Measurements from ENCODE around the gene USH1C.
A peak's percentile ranks its signal among the peaks of the same experiment; 100 is the strongest.

USH1C gene

GRCh38 chr11:17517186-17517585 is 27.0 kb downstream of the USH1C start:
- no peak overlapping the region for H2AFZ ChIP-seq (ENCODE audit: low read length)
- no peak for DNase-seq (ENCODE audit: low spot score)
- H4K8ac ChIP-seq (ENCODE audit: low read depth, low read length), result no peak overlapping the region
- WGBS, 2 donors (ENCODE audit: extremely low coverage in 2 of 2, insufficient read length in 2 of 2, insufficient replicate concordance in 1 of 2), result no CpG with 5 or more reads among the region's 10 CpGs
- no peak overlapping the region for H2AK5ac ChIP-seq (ENCODE audit: low read depth, low read length)
- H3K79me1 ChIP-seq (ENCODE audit: low read depth, low read length), result no peaks in the 10 kb centered on the region
- H3K27ac ChIP-seq (replicated peaks; ENCODE audit: low read length), result no peak overlapping the region
- H3K4me3 ChIP-seq (ENCODE audit: low read length in 2 of 2), result no peak overlapping the region
- peak overlapping the region; percentile 15 for H3K18ac ChIP-seq (ENCODE audit: low read length)
- no peak overlapping the region for H2BK120ac ChIP-seq (ENCODE audit: low read depth, low read length)
- no peak overlapping the region for H3K4ac ChIP-seq (ENCODE audit: low read length)
- H3K4me1 ChIP-seq (ENCODE audit: control insufficient read depth in 2 of 2, insufficient read depth in 1 of 2, low read depth in 1 of 2, low read length in 2 of 2), result no peaks in the 10 kb centered on the region
- no peak overlapping the region for H4K91ac ChIP-seq (ENCODE audit: low read depth, low read length, poor library complexity)
- no peaks in the 10 kb centered on the region for H3K9me3 ChIP-seq (replicated peaks in 1 of 2; ENCODE audit: control insufficient read depth in 2 of 2, insufficient read depth in 1 of 2, low read depth in 1 of 2, low read length in 2 of 2)
- H2BK15ac ChIP-seq (ENCODE audit: low read length), result no peak overlapping the region
- H3K4me2 ChIP-seq (ENCODE audit: insufficient read depth, low read length, poor library complexity, severe bottlenecking), result no peak overlapping the region
- no peak overlapping the region for H3K14ac ChIP-seq (ENCODE audit: low read length)
- H2BK12ac ChIP-seq (ENCODE audit: low read length), result no peak overlapping the region
- no peaks in the 10 kb centered on the region for H3K36me3 ChIP-seq (replicated peaks in 1 of 2; ENCODE audit: control insufficient read depth in 2 of 2, insufficient read depth in 2 of 2, low read length in 2 of 2)
- no peak overlapping the region for H3K9ac ChIP-seq (ENCODE audit: low read depth, low read length, poor library complexity)
- no peak overlapping the region for H2BK5ac ChIP-seq (ENCODE audit: low read length)
- no peak overlapping the region for H3K23ac ChIP-seq (ENCODE audit: low read depth, low read length, poor library complexity)
- peaks cover 0 to 27% (median 2%) of the 10 kb centered on the region in 3 experiments for H3K27me3 ChIP-seq (ENCODE audit: control insufficient read depth in 3 of 3, insufficient read depth in 3 of 3, low read depth in 1 of 3, low read length in 3 of 3)

- Histone ChIP-seq H3K27me3 (ENCODE audit: control insufficient read depth in 3 of 3, insufficient read depth in 3 of 3, low read depth in 1 of 3, low read length in 3 of 3) (peaks cover 0 to 26% (median 2%) of the 10 kb centered on the region in 3 experiments), H3K4me1 (ENCODE audit: control insufficient read depth in 2 of 2, insufficient read depth in 1 of 2, low read depth in 1 of 2, low read length in 2 of 2) (no peaks in the 10 kb centered on the region), H3K36me3 (replicated peaks in 1 of 2; ENCODE audit: control insufficient read depth in 2 of 2, insufficient read depth in 2 of 2, low read length in 2 of 2) (no peaks in the 10 kb centered on the region), H3K14ac (ENCODE audit: low read length) (no peak overlapping the region), H3K9ac (ENCODE audit: low read depth, low read length, poor library complexity) (no peak overlapping the region), H3K79me1 (ENCODE audit: low read depth, low read length) (no peaks in the 10 kb centered on the region), H4K91ac (ENCODE audit: low read depth, low read length, poor library complexity) (no peak overlapping the region), H2AFZ (ENCODE audit: low read length) (no peak overlapping the region), H2AK5ac (ENCODE audit: low read depth, low read length) (no peak overlapping the region), H2BK5ac (ENCODE audit: low read length) (no peak overlapping the region), H2BK12ac (ENCODE audit: low read length) (no peak overlapping the region), H3K4me3 (ENCODE audit: low read length in 2 of 2) (no peak overlapping the region), H2BK120ac (ENCODE audit: low read depth, low read length) (no peak overlapping the region), H3K4me2 (ENCODE audit: insufficient read depth, low read length, poor library complexity, severe bottlenecking) (no peak overlapping the region), H4K8ac (ENCODE audit: low read depth, low read length) (no peak overlapping the region), H3K4ac (ENCODE audit: low read length) (no peak overlapping the region), H3K9me3 (replicated peaks in 1 of 2; ENCODE audit: control insufficient read depth in 2 of 2, insufficient read depth in 1 of 2, low read depth in 1 of 2, low read length in 2 of 2) (no peaks in the 10 kb centered on the region), H2BK15ac (ENCODE audit: low read length) (no peak overlapping the region), H3K18ac (ENCODE audit: low read length) (peak overlapping the region; percentile 27), H3K23ac (ENCODE audit: low read depth, low read length, poor library complexity) (no peak overlapping the region), H3K27ac (replicated peaks; ENCODE audit: low read length) (no peak overlapping the region)
- WGBS, 2 donors (ENCODE audit: extremely low coverage in 2 of 2, insufficient read length in 2 of 2, insufficient replicate concordance in 1 of 2), result no CpG with 5 or more reads among the region's 7 CpGs
- no peak for DNase-seq (ENCODE audit: low spot score)
Measured at GRCh38 chr11:17516551-17517150, 27.6 kb downstream of the USH1C start.

DNA sequence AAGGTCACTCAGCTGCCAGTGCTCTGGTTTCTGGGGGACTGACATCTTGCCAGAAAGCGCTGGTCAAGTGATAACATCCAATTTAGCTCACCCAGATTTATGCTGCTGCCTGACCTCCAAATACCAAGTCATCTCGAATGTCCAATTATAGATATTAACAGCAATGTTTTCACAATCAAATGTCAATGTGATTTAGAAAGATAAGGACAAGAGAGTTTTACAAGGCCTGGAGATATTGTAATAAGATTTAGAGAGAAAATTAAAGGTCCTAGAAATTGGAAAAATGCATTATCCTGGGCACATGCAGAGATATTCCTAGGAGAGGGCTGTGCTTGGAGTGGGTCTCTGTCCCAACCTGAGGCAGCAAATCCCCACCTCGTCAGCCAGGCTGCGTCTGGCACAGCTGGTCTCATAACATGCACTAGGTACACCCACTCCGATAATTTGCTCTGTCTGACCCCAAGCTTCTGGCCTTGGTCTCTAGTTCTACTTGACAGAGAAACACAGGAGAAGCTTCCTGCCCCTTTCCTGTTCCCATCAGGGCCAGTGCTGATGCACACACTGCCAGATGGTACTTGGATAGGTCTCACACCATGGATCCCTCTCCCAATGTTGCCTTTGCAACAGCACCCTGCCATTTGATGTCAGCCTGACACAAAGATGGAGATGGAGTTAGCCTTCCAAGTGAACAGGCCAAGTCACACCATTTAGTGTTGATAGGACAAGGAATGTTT is 28.6 kb downstream of the USH1C start:
- no CpG with 5 or more reads among the region's 5 CpGs for WGBS, 2 donors (ENCODE audit: extremely low coverage in 2 of 2, insufficient read length in 2 of 2, insufficient replicate concordance in 1 of 2)
- H4K91ac ChIP-seq (ENCODE audit: low read depth, low read length, poor library complexity), result no peak overlapping the region
- H3K9ac ChIP-seq (ENCODE audit: low read depth, low read length, poor library complexity), result no peak overlapping the region
- H3K36me3 ChIP-seq (replicated peaks in 1 of 2; ENCODE audit: control insufficient read depth in 2 of 2, insufficient read depth in 2 of 2, low read length in 2 of 2), result no peaks in the 10 kb centered on the region
- no peaks in the 10 kb centered on the region for H3K4me1 ChIP-seq (ENCODE audit: control insufficient read depth in 2 of 2, insufficient read depth in 1 of 2, low read depth in 1 of 2, low read length in 2 of 2)
- H2BK5ac ChIP-seq (ENCODE audit: low read length), result no peak overlapping the region
- H3K4ac ChIP-seq (ENCODE audit: low read length), result no peak overlapping the region
- H2BK15ac ChIP-seq (ENCODE audit: low read length), result no peak overlapping the region
- no peak overlapping the region for H3K4me2 ChIP-seq (ENCODE audit: insufficient read depth, low read length, poor library complexity, severe bottlenecking)
- H3K4me3 ChIP-seq (ENCODE audit: low read length in 2 of 2), result no peak overlapping the region
- no peak overlapping the region for H3K27ac ChIP-seq (replicated peaks; ENCODE audit: low read length)
- H2BK120ac ChIP-seq (ENCODE audit: low read depth, low read length), result no peak overlapping the region
- no peaks in the 10 kb centered on the region for H3K9me3 ChIP-seq (replicated peaks in 1 of 2; ENCODE audit: control insufficient read depth in 2 of 2, insufficient read depth in 1 of 2, low read depth in 1 of 2, low read length in 2 of 2)
- no peak overlapping the region for H3K18ac ChIP-seq (ENCODE audit: low read length)
- no peak overlapping the region for H3K14ac ChIP-seq (ENCODE audit: low read length)
- H2BK12ac ChIP-seq (ENCODE audit: low read length), result no peak overlapping the region
- no peak overlapping the region for H4K8ac ChIP-seq (ENCODE audit: low read depth, low read length)
- peaks cover 0 to 26% (median 2%) of the 10 kb centered on the region in 3 experiments for H3K27me3 ChIP-seq (ENCODE audit: control insufficient read depth in 3 of 3, insufficient read depth in 3 of 3, low read depth in 1 of 3, low read length in 3 of 3)
- no peaks in the 10 kb centered on the region for H3K79me1 ChIP-seq (ENCODE audit: low read depth, low read length)
- no peak overlapping the region for H3K23ac ChIP-seq (ENCODE audit: low read depth, low read length, poor library complexity)
- no peak overlapping the region for H2AK5ac ChIP-seq (ENCODE audit: low read depth, low read length)
- no peak for DNase-seq (ENCODE audit: low spot score)
- H2AFZ ChIP-seq (ENCODE audit: low read length), result no peak overlapping the region

DNA sequence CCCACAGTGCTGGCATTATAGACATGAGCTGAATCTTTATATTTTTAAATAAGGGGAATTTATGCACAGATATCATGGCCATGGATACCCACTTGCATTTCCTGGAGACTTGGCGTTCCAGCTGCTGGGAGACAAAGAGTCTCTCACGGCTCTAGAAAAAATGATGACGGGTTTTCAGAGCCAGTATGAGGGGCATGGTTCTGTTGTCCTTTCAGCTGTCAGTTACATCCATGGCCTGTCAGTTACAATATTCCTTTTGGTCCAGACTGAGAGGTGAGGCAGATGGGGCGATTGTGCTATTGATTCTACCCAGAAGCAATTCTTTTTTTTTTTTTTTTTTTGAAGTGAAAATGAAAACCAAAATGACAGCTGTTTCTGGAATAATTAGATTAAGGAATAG is 29.7 kb downstream of the USH1C start:
- no CpG with 5 or more reads among the region's 4 CpGs for WGBS, 2 donors (ENCODE audit: extremely low coverage in 2 of 2, insufficient read length in 2 of 2, insufficient replicate concordance in 1 of 2)
- no peak overlapping the region for H3K4ac ChIP-seq (ENCODE audit: low read length)
- peaks cover 0 to 24% (median 2%) of the 10 kb centered on the region in 3 experiments for H3K27me3 ChIP-seq (ENCODE audit: control insufficient read depth in 3 of 3, insufficient read depth in 3 of 3, low read depth in 1 of 3, low read length in 3 of 3)
- no peak overlapping the region for H3K27ac ChIP-seq (replicated peaks; ENCODE audit: low read length)
- H2BK5ac ChIP-seq (ENCODE audit: low read length), result no peak overlapping the region
- no peak overlapping the region for H2BK12ac ChIP-seq (ENCODE audit: low read length)
- no peak overlapping the region for H2AK5ac ChIP-seq (ENCODE audit: low read depth, low read length)
- no peak overlapping the region for H3K9ac ChIP-seq (ENCODE audit: low read depth, low read length, poor library complexity)
- no peak overlapping the region for H2BK120ac ChIP-seq (ENCODE audit: low read depth, low read length)
- no peak overlapping the region for H3K18ac ChIP-seq (ENCODE audit: low read length)
- H3K36me3 ChIP-seq (replicated peaks in 1 of 2; ENCODE audit: control insufficient read depth in 2 of 2, insufficient read depth in 2 of 2, low read length in 2 of 2), result no peaks in the 10 kb centered on the region
- no peaks in the 10 kb centered on the region for H3K79me1 ChIP-seq (ENCODE audit: low read depth, low read length)
- no peak overlapping the region for H2BK15ac ChIP-seq (ENCODE audit: low read length)
- no peak for DNase-seq (ENCODE audit: low spot score)
- H3K4me3 ChIP-seq (ENCODE audit: low read length in 2 of 2), result no peak overlapping the region
- H3K9me3 ChIP-seq (replicated peaks in 1 of 2; ENCODE audit: control insufficient read depth in 2 of 2, insufficient read depth in 1 of 2, low read depth in 1 of 2, low read length in 2 of 2), result no peaks in the 10 kb centered on the region
- no peak overlapping the region for H4K91ac ChIP-seq (ENCODE audit: low read depth, low read length, poor library complexity)
- H2AFZ ChIP-seq (ENCODE audit: low read length), result no peak overlapping the region
- no peak overlapping the region for H3K14ac ChIP-seq (ENCODE audit: low read length)
- no peaks in the 10 kb centered on the region for H3K4me1 ChIP-seq (ENCODE audit: control insufficient read depth in 2 of 2, insufficient read depth in 1 of 2, low read depth in 1 of 2, low read length in 2 of 2)
- no peak overlapping the region for H3K23ac ChIP-seq (ENCODE audit: low read depth, low read length, poor library complexity)
- no peak overlapping the region for H4K8ac ChIP-seq (ENCODE audit: low read depth, low read length)
- H3K4me2 ChIP-seq (ENCODE audit: insufficient read depth, low read length, poor library complexity, severe bottlenecking), result no peak overlapping the region

Measured in neuronal stem cell (in vitro differentiated cells).